Vagina (tissue), 2 donors: ENCODE data around the gene TRAF5.
"Not testable (repeated sequence)": the region's sequence is repeated elsewhere in the genome, so short reads cannot be mapped to it uniquely, and the experiment has no call there.

ENCODE experiments used
- CTCF ChIP-seq, 3 experiments: fragments of 450-650 bp in 2 of 3; fragments of 200-600 bp in 1 of 3; sonication (generic) in 1 of 3; IDR thresholded peaks; one replicate each; pipeline ENCODE4 v1.5.1; 2017 to 2019; ENCODE audit warnings: antibody characterized with exemption in 3 of 3, mild to moderate bottlenecking in 2 of 3, moderate library complexity in 2 of 3
- POLR2A ChIP-seq, 2 donors: fragments of 450-650 bp; IDR thresholded peaks; one replicate each; pipeline ENCODE4 v1.6.1; 2017; ENCODE audit warnings: antibody characterized with exemption in 2 of 2, mild to moderate bottlenecking in 2 of 2, moderate library complexity in 2 of 2
- POLR2AphosphoS5 ChIP-seq, 2 donors: sonication (generic); formaldehyde crosslinking; IDR thresholded peaks; one replicate each; pipeline ENCODE4 v1.9.0; 2017; ENCODE audit warnings: antibody characterized with exemption in 2 of 2, mild to moderate bottlenecking in 2 of 2, low read depth in 1 of 2; ENCODE audit not compliant: insufficient read depth in 1 of 2

- TF ChIP-seq POLR2AphosphoS5 (IDR thresholded peaks at IDR 0.05; ENCODE audit: insufficient read depth in 1 of 2, low read depth in 1 of 2); CTCF (IDR thresholded peaks at IDR 0.05); POLR2A (IDR thresholded peaks at IDR 0.05): not testable (repeated sequence)
Measured at GRCh38 chr1:211398266-211398930, 71.8 kb downstream of the TRAF5 start.
